Activated CD4-positive, alpha-beta T cell treated with anti-CD3 and anti-CD28 coated beads, Interleukin-10, Interleukin-2, amounts not matched to agents 100 ng/mL and 50 ng/mL, durations not matched to agents 16 hours and 8 hours (primary cell): Measurements from ENCODE around the gene S1PR4.
A peak's percentile ranks its signal among the peaks of the same experiment; 100 is the strongest.
"Not testable (repeated sequence)": the region's sequence is repeated elsewhere in the genome, so short reads cannot be mapped to it uniquely, and the experiment has no call there.

Source experiments
- DNase-seq: peaks from one replicate; pipeline ENCODE4 v3.0.0-alpha.2; 2020

Gene S1PR4

GRCh38 chr19:3183721-3184641 is 5.4 kb downstream of the S1PR4 start:
- no peak for DNase-seq

- no peak for DNase-seq
Observed at GRCh38 chr19:3184847-3185460, 6.4 kb downstream of the S1PR4 start.

GRCh38 chr19:3185461-3186159 is 7.0 kb downstream of the S1PR4 start, which contains the start of gene NCLN:
TSS of gene NCLN (plus strand) at chr19:3185930. CDS start at chr19:3186031, 101 bp downstream.
- DNase-seq = peak; percentile 96

- DNase-seq = no peak
Observed at GRCh38 chr19:3186160-3186688, 7.7 kb downstream of the S1PR4 start.

GRCh38 chr19:3186891-3187661 is 8.5 kb downstream of the S1PR4 start:
- DNase-seq = no peak

- no peak for DNase-seq
Observed at GRCh38 chr19:3187662-3188511, 9.3 kb downstream of the S1PR4 start.

- no peak for DNase-seq
Observed at GRCh38 chr19:3188627-3189596, 10.3 kb downstream of the S1PR4 start.

- no peak for DNase-seq
Observed at GRCh38 chr19:3189702-3190469, 11.3 kb downstream of the S1PR4 start.

GRCh38 chr19:3190470-3190770 is 11.9 kb downstream of the S1PR4 start:
- no peak for DNase-seq

GRCh38 chr19:3190921-3191805 is 12.6 kb downstream of the S1PR4 start:
- DNase-seq = no peak

GRCh38 chr19:3191806-3192104 is 13.2 kb downstream of the S1PR4 start:
- not testable (repeated sequence) for DNase-seq

- DNase-seq = no peak
Observed at GRCh38 chr19:3192228-3192635, 13.7 kb downstream of the S1PR4 start.

- no peak for DNase-seq
Observed at GRCh38 chr19:3192684-3193083, 14.1 kb downstream of the S1PR4 start.

- no peak for DNase-seq
Observed at GRCh38 chr19:3193256-3194105, 14.9 kb downstream of the S1PR4 start.

GRCh38 chr19:3194106-3195087 is 15.8 kb downstream of the S1PR4 start:
- no peak for DNase-seq
